Measurements from ENCODE around the gene STYX. TPM values are rescaled to one million over a fixed set of nuclear protein-coding genes. Genes with fewer than 3 reads are reported as not detected.
A peak's percentile ranks its signal among the peaks of the same experiment; 100 is the strongest.

The STYX gene
- total RNA-seq, 1 experiment from 2014 or later = 16.3 TPM

DNA sequence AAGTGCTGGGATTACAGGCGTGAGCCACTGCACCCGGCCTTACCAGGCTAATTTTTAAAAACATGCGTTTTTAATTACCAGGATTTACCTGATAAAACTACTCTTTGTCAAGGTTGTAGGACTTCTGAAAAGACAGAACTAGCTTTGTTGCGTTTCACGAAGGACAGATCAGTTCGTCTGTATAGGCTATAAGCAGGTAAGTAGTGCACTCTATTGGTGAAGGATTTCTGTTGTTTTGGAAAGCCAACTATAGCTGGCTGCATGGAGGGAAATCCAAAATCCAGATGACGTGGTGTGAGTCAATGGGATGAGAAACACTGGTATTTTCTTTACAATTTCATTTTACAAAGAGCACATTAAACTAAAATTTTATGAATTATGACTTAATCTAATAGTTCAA lies 46.9 kb downstream of the STYX start:
- no peaks in the 10 kb centered on the region for H3K27me3 Mint-ChIP-seq (ENCODE audit: insufficient read depth, unreplicated experiment)
- peaks cover 64% of the 10 kb centered on the region for H3K36me3 Mint-ChIP-seq (ENCODE audit: insufficient read depth, unreplicated experiment)
- H3K4me3 Mint-ChIP-seq (ENCODE audit: unreplicated experiment) = no peak overlapping the region
- ChIA-PET POLR2A (no interaction called here), CTCF (interaction anchor here (0.6 kb wide), 2 partner anchors 54 to 102 kb away, joined by 3 read pairs; no protein-coding TSS in a partner anchor)
- intact Hi-C loops (cut with micrococcal nuclease) = no loop called here
- peak overlapping the region; percentile 35 for H3K27ac Mint-ChIP-seq (ENCODE audit: low read depth, unreplicated experiment)
- TF ChIP-seq CTCF (IDR thresholded peaks at IDR 0.05; ENCODE audit: unreplicated experiment) = no peak
- H3K9me3 Mint-ChIP-seq (ENCODE audit: unreplicated experiment) = no peaks in the 10 kb centered on the region
- no peaks in the 10 kb centered on the region for H3K4me1 Mint-ChIP-seq (ENCODE audit: insufficient read depth, unreplicated experiment)
- no peak for DNase-seq (ENCODE audit: unreplicated experiment)
- no TSS peak for BruUV-seq (replicated peaks)

- CTCF ChIA-PET = no interaction called here
- intact Hi-C loops (cut with micrococcal nuclease) = no loop called here
- BruUV-seq (replicated peaks) = no TSS peak
- TF ChIP-seq CTCF (IDR thresholded peaks at IDR 0.05; ENCODE audit: unreplicated experiment) = no peak
- no peaks in the 10 kb centered on the region for H3K4me1 Mint-ChIP-seq (ENCODE audit: insufficient read depth, unreplicated experiment)
- no peaks in the 10 kb centered on the region for H3K9me3 Mint-ChIP-seq (ENCODE audit: unreplicated experiment)
- POLR2A ChIA-PET = interaction anchor here (0.7 to 1.0 kb wide), 3 partner anchors 12 to 50 kb away, joined by 3 to 4 read pairs (median 4); no protein-coding TSS in a partner anchor
- no peak overlapping the region for H3K27ac Mint-ChIP-seq (ENCODE audit: low read depth, unreplicated experiment)
- H3K27me3 Mint-ChIP-seq (ENCODE audit: insufficient read depth, unreplicated experiment) = no peaks in the 10 kb centered on the region
- H3K36me3 Mint-ChIP-seq (ENCODE audit: insufficient read depth, unreplicated experiment) = peaks cover 56% of the 10 kb centered on the region
- H3K4me3 Mint-ChIP-seq (ENCODE audit: unreplicated experiment) = no peak overlapping the region
- no peak for DNase-seq (ENCODE audit: unreplicated experiment)
Measured at GRCh38 chr14:52778702-52779101, 48.7 kb downstream of the STYX start.

DNA sequence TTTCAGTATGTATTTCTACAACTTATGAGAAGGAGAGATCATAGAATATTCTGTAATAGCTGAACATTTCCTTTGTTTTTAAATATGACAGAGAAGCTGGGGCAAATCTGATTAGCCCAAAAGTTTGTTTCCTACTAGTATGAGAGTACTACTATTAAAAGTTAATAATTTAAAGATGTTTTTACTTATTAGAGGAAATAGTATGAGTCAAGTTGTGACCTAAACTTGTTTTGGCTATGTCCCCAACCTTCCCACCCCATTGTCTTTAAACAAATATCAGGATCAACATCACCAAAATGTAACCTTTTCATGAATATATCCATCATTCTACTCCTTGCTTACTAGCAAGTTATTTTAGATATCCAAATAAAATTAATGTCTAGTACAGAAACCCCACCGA lies 50.9 kb downstream of the STYX start:
- Mint-ChIP-seq H3K4me3 (ENCODE audit: unreplicated experiment) (no peak overlapping the region), H3K9me3 (ENCODE audit: unreplicated experiment) (no peaks in the 10 kb centered on the region), H3K27me3 (ENCODE audit: insufficient read depth, unreplicated experiment) (no peaks in the 10 kb centered on the region), H3K36me3 (ENCODE audit: insufficient read depth, unreplicated experiment) (peaks cover 39% of the 10 kb centered on the region), H3K27ac (ENCODE audit: low read depth, unreplicated experiment) (no peak overlapping the region), H3K4me1 (ENCODE audit: insufficient read depth, unreplicated experiment) (no peaks in the 10 kb centered on the region)
- BruUV-seq (replicated peaks) = no TSS peak
- DNase-seq (ENCODE audit: unreplicated experiment) = no peak
- intact Hi-C loops (cut with micrococcal nuclease) = no loop called here
- ChIA-PET CTCF (no interaction called here), POLR2A (interaction anchor here (1.6 kb wide), 1 partner anchor 10 kb away, joined by 9 read pairs; no protein-coding TSS in a partner anchor)
- TF ChIP-seq CTCF (IDR thresholded peaks at IDR 0.05; ENCODE audit: unreplicated experiment) = no peak

- no TSS peak for BruUV-seq (replicated peaks)
- TF ChIP-seq CTCF (IDR thresholded peaks at IDR 0.05; ENCODE audit: unreplicated experiment) = no peak
- Mint-ChIP-seq H3K27me3 (ENCODE audit: insufficient read depth, unreplicated experiment) (no peaks in the 10 kb centered on the region), H3K4me1 (ENCODE audit: insufficient read depth, unreplicated experiment) (no peaks in the 10 kb centered on the region), H3K4me3 (ENCODE audit: unreplicated experiment) (no peak overlapping the region), H3K36me3 (ENCODE audit: insufficient read depth, unreplicated experiment) (peaks cover 35% of the 10 kb centered on the region), H3K9me3 (ENCODE audit: unreplicated experiment) (no peaks in the 10 kb centered on the region), H3K27ac (ENCODE audit: low read depth, unreplicated experiment) (no peak overlapping the region)
- POLR2A ChIA-PET = interaction anchor here (0.6 to 1.1 kb wide), 3 partner anchors 10 to 170 kb away, joined by 3 to 4 read pairs (median 3); partner anchors contain the start of genes FERMT2 and GNPNAT1
- no peak for DNase-seq (ENCODE audit: unreplicated experiment)
- CTCF ChIA-PET = no interaction called here
- intact Hi-C loops (cut with micrococcal nuclease) = no loop called here
Measured at GRCh38 chr14:52781629-52782028, 51.7 kb downstream of the STYX start.
